ENCODE measurements around the gene LRRC61.
A peak's percentile ranks its signal among the peaks of the same experiment; 100 is the strongest.
"Not testable (repeated sequence)": the region's sequence is repeated elsewhere in the genome, so short reads cannot be mapped to it uniquely, and the experiment has no call there.

The LRRC61 gene, protein sequence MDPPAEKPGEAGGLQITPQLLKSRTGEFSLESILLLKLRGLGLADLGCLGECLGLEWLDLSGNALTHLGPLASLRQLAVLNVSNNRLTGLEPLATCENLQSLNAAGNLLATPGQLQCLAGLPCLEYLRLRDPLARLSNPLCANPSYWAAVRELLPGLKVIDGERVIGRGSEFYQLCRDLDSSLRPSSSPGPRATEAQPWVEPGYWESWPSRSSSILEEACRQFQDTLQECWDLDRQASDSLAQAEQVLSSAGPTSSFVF

DNA sequence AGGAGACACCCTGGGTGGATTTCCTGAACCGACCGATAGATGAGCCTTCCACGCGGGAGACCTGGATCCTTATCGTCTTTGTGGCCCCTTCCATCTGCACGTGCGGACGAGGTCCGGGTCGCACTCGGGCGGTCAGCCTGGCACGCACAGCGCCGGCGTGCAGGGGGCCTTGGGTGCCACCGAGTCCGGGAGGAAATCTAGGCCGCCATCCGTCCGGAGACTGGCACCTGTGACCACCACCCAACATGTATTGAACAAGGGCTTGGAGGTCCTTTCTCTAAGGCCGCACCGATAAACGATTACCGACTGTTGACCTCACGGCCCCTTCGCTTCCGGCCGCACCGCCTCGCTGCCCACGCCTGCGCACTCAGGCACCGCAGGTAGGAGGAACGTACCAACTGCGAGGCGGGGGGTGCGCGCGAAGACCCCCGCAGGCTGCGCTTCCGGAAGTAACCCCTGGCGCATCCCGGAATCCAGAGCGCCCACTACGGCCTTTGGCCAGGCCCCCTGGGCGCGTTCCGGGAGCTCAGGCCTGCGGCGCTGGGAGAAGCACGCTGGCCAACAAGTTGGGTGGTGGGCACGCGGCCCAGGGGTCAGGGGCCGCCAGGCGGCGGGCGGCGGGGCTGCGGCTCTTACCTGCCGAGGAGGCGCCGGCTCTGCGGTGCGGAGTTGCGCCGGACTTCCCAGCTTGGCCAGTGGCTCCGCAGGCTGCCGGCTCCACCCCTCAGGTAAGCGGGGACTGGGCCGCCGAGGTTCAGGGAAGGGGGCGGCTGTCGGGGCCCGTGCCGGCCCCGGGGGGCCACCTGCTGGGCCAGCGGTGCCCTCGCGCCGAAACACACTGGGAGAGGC, at the start of gene LRRC61, which contains the start of gene ACTR3C:
Gene LRRC61, plus strand, starts transcription at position 523 of the 849 bp plus-strand sequence. CDS start 13,507 bp downstream, outside the sequence.
Gene ACTR3C, minus strand, starts transcription at position 713 of the 849 bp plus-strand sequence. CDS start 28,249 bp downstream, outside the sequence.
- DNase-seq: no peak

- peak; percentile 3 for DNase-seq
Observed at GRCh38 chr7:150276132-150276695, 46.9 kb upstream of the LRRC61 start.

- not testable (repeated sequence) for DNase-seq
Observed at GRCh38 chr7:150278383-150278782, 44.8 kb upstream of the LRRC61 start.

DNA sequence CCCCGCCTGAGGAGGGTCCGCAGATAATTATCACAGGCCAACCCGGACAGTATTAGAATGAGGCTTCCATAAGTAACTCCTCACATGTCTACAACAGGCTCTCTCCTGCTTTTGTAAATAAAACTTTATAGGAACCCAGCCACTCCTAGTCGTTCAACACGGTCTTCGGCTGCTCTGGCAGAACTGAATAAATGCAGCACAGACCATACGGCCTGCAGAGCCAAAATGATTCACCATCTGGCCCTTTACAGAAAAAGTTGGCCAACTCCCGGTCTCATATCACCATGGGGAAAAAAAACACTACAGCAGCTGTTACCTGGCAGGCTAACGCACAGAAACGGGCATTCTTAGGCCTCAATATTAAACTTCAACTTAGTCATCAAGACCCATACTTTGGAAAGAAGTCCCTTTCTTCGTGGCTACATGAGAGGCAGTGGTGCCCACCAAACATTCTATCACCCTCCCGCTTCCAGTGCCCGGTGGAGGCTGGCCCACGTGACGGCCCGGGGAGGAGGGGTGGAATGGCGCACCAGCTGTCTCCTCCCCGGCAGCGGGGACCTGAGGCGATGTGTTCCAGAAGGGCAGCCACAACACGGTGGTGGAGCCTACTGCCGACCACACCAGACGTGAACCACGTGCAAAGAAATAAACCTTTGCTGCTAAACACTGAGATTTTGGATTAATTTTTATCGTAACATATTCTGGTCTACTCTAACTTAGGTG, 41.3 kb upstream of the LRRC61 start:
- not testable (repeated sequence) for DNase-seq

DNA sequence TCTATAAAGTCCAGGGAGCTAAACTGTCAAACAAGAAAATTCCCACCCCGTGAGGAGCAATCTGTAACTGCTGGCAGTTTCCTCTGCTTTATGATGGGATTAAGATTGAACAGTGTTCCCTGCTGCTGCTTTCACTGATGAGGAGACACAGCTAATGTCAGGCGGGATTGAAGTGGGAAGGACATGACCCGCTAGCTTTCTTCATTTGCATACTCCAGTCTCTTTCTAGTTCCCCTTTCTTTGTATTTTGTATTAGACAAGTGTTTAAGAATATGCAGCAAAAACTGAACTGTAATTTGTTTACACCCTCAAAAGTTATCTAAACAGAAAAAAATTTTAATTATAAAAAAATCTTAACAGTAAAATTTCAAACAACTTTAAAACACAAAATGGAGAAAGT, 40.0 kb upstream of the LRRC61 start:
- DNase-seq: peak; percentile 49

DNA sequence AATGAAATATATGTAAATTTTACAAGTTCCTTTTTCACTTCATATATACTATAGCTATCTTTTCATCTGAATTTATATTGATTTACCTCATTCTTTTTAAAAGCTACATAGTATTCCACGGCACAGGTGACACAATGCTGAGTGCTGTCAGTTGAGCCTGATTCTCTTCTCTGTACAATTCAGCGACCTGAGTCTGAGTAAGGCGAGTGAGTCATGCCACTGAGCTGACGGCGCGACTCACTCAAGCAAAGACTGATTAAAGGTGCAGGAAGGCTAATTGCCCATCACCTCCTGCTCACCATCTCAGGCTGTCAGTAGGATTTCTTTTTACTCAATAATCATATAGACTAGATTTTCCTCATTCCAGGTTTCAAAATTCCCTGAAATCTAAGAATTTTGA, 39.5 kb upstream of the LRRC61 start:
- DNase-seq: not testable (repeated sequence)

GRCh38 chr7:150285849-150286754, 37.1 kb upstream of the LRRC61 start:
- peak; percentile 30 for DNase-seq

GRCh38 chr7:150287815-150288214, 35.3 kb upstream of the LRRC61 start:
- peak; percentile 60 for DNase-seq

DNA sequence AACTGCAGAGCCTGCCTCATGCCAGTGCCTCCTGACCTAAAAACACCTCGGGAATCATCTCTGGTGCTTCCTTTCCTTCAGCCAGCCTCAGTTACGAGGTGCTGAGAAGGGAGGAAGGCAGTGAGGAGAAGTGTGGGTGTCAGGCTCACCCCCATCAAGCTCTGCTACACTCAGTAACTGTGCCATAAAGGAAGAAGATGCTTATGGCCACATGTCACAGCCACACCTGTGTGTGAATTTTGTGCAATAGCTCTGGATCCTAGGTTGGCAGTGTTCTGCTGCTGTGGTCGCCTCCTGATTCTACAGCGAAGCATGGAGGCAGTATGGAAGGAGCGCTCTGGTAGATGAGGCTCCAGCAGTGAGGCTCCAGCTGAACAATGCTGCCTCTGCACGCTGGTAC, 34.3 kb upstream of the LRRC61 start:
- not testable (repeated sequence) for DNase-seq

DNA sequence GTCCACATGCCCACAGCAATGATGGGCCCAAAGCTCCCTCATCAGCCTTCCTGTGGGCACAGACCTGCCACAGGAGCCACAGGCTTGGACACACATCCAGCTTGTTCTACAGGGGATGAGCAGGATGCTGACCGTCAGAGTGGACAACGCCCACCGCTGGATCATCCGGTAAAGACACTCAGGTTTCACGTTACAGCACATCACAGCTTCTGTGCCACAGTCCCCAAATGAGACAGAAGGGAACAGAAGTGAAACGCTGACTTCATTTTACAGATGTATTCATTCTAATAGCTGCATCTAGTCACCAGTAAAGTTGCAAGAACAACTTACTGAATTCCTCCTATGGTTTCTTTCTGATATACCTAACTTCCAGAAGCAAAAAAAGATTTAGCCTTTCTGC, 32.8 kb upstream of the LRRC61 start:
- DNase-seq: not testable (repeated sequence)

GRCh38 chr7:150295027-150295426, 28.1 kb upstream of the LRRC61 start:
- DNase-seq: not testable (repeated sequence)

- DNase-seq: not testable (repeated sequence)
Observed at GRCh38 chr7:150295614-150296013, 27.5 kb upstream of the LRRC61 start.

GRCh38 chr7:150296802-150297201, 26.4 kb upstream of the LRRC61 start:
- not testable (repeated sequence) for DNase-seq

DNA sequence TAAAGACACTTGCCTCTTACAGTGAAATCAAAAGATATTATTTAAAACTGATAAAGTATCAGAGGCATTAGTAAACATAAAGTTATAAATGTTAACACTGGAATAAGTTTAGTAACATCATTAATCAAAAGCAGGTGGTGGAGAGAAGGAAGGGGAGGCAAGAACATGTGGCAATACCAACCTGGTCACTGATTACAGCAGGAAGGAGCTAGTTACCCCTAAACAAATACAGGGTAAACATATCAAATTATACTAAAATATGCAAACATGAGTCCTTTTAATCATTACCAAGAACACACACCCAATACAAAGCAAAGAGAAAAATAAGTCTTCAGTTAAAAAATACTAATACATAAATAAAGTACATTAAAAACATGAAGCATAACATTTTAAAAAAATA, 25.2 kb upstream of the LRRC61 start:
- DNase-seq: not testable (repeated sequence)

DNA sequence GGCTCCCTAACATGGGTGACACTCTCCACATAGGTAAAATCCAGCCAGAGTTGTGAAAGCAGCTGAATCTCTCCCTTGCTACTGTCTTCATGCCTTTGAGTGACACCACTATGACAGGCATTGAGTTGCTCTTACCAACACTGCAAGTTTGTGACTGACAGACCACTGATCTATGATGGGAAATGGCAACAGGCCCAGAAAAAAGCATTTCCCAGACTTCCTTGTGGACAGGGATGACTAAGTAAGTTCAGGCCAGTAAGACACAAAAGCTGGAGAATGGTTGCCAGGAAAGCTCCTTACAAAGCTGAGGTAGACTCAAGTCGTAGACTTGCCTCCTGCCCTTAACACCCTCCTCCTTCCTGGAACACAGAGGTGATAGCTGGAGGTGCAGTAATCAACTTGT, 20.2 kb upstream of the LRRC61 start:
- DNase-seq: not testable (repeated sequence)

GRCh38 chr7:150304499-150305258, 18.5 kb upstream of the LRRC61 start:
- not testable (repeated sequence) for DNase-seq

GRCh38 chr7:150305259-150305902, 17.8 kb upstream of the LRRC61 start:
- not testable (repeated sequence) for DNase-seq

- not testable (repeated sequence) for DNase-seq
Observed at GRCh38 chr7:150305903-150306284, 17.3 kb upstream of the LRRC61 start.

GRCh38 chr7:150306377-150306776, 16.8 kb upstream of the LRRC61 start:
- DNase-seq: not testable (repeated sequence)

GRCh38 chr7:150307129-150307528, 16.0 kb upstream of the LRRC61 start:
- peak; percentile 28 for DNase-seq
